ENCODE measurements around the gene MAP3K4.

DNA sequence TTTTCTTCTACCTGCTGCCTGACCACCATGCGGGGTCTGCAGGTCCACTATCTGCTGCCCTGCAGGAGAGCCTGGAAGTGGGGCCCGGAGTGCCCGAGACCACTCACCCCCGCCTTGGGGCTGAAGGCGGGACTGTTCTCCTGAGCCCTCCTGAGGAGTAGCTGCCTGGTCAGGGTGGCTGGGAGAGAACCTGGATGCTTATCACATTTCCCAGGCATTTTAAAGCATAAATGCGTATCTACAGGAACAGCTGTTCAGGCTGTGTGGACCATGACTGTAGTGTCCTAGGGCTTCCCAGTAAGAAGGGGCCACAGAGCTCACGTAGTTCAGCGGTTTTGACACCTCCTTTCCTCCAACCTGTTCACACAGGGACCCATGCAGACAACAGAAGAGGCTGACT, 159.0 kb downstream of the MAP3K4 start:
- TF ChIP-seq, protein P1, sequence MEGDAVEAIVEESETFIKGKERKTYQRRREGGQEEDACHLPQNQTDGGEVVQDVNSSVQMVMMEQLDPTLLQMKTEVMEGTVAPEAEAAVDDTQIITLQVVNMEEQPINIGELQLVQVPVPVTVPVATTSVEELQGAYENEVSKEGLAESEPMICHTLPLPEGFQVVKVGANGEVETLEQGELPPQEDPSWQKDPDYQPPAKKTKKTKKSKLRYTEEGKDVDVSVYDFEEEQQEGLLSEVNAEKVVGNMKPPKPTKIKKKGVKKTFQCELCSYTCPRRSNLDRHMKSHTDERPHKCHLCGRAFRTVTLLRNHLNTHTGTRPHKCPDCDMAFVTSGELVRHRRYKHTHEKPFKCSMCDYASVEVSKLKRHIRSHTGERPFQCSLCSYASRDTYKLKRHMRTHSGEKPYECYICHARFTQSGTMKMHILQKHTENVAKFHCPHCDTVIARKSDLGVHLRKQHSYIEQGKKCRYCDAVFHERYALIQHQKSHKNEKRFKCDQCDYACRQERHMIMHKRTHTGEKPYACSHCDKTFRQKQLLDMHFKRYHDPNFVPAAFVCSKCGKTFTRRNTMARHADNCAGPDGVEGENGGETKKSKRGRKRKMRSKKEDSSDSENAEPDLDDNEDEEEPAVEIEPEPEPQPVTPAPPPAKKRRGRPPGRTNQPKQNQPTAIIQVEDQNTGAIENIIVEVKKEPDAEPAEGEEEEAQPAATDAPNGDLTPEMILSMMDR (conservative IDR thresholded peaks at IDR 0.05; ENCODE audit: low read length), result no peak
- TF ChIP-seq EZH2phosphoT487 (IDR thresholded peaks at IDR 0.05; ENCODE audit: borderline replicate concordance, low read depth, low read length), result no peak
